ENCODE measurements around the gene ARL9. TPM values are rescaled to one million over a fixed set of nuclear protein-coding genes. Genes with fewer than 3 reads are reported as not detected.
A peak's percentile ranks its signal among the peaks of the same experiment; 100 is the strongest.

Gene ARL9
- total and polyA plus RNA-seq, 9 of the 15 experiments (the other 6 are each of a cell fraction or from before 2014, with no cell fraction given) = 0.10 to 0.15 (median 0.11) TPM; not detected in 6

- TF ChIP-seq ELF2 (CRISPR knock-in tag; IDR thresholded peaks at IDR 0.05) = no peak
- no peak for TF ChIP-seq CHD4 (IDR thresholded peaks at IDR 0.05; ENCODE audit: insufficient read depth, insufficient replicate concordance, low read depth, low read length, poor library complexity, severe bottlenecking)
- peak; percentile 77 for TF ChIP-seq ZFX (CRISPR knock-in tag; IDR thresholded peaks at IDR 0.05)
- TF ChIP-seq ZFP1 (CRISPR knock-in tag; IDR thresholded peaks at IDR 0.05) = no peak
- no peak for TF ChIP-seq HDAC6 (IDR thresholded peaks at IDR 0.05; ENCODE audit: low read depth, low read length)
- peak; percentile 77 for TF ChIP-seq SPI1 (IDR thresholded peaks at IDR 0.05; ENCODE audit: borderline replicate concordance, low read depth, low read length)
- TF ChIP-seq PREB (CRISPR knock-in tag; IDR thresholded peaks at IDR 0.05) = no peak
- peak; percentile 69; the same call in 1 of the 2 replicates for TF ChIP-seq ELF1 (tag; IDR thresholded peaks at IDR 0.05)
- TF ChIP-seq RBM14 (IDR thresholded peaks at IDR 0.05; ENCODE audit: borderline replicate concordance, insufficient read depth, low read depth, low read length) = 0 out of 2 replicates have a peak, but pooled peaks have one; percentile 51
- peak; percentile 68 for TF ChIP-seq C11orf30 (IDR thresholded peaks at IDR 0.05; ENCODE audit: low read depth)
- TF ChIP-seq SMAD1 (IDR thresholded peaks at IDR 0.05; ENCODE audit: low read depth, low read length, partially characterized antibody) = peak; percentile 78
- no peak for TF ChIP-seq WHSC1 (IDR thresholded peaks at IDR 0.05; ENCODE audit: low read length)
- TF ChIP-seq TAF1 (IDR thresholded peaks at IDR 0.05; ENCODE audit: control insufficient read depth, extremely low read depth, insufficient read depth, low read length, severe bottlenecking) = peak; percentile 98
- peak; percentile 38; the same call in 1 of the 2 replicates for TF ChIP-seq DPF2 (IDR thresholded peaks at IDR 0.05)
- peak; percentile 95 for TF ChIP-seq RBFOX2 (IDR thresholded peaks at IDR 0.05; ENCODE audit: low read depth, low read length)
- no peak for TF ChIP-seq CTCF (IDR thresholded peaks at IDR 0.05 in 2 of 3, conservative IDR thresholded peaks at IDR 0.05 in 1 of 3; ENCODE audit: insufficient read depth in 2 of 3, low read depth in 1 of 3, low read length in 3 of 3)
- TF ChIP-seq NFE2 (IDR thresholded peaks at IDR 0.05; ENCODE audit: low read depth) = no peak
- no peak for TF ChIP-seq HSF4 (CRISPR knock-in tag; IDR thresholded peaks at IDR 0.05; ENCODE audit: borderline replicate concordance)
- TF ChIP-seq KLF10 (CRISPR knock-in tag; IDR thresholded peaks at IDR 0.05) = no peak
- no peak; the same call in 1 of the 2 replicates for TF ChIP-seq KAT7 (CRISPR knock-in tag; IDR thresholded peaks at IDR 0.05; ENCODE audit: borderline replicate concordance)
- peak; percentile 60; the same call in 1 of the 2 replicates for TF ChIP-seq CTBP1 (IDR thresholded peaks at IDR 0.05; ENCODE audit: borderline replicate concordance)
- TF ChIP-seq TRIM24 (IDR thresholded peaks at IDR 0.05) = peak in 1 of 2 experiments; percentile 41; a peak in 1 of 4 replicates
Observed at GRCh38 chr4:56467284-56468096, 38.1 kb upstream of the ARL9 start, which contains the start of gene SRP72 (continued).

Data from K562 (cell line).